Measurements from ENCODE around the gene MACO1.

- TF ChIP-seq CTCF (conservative IDR thresholded peaks at IDR 0.05): no peak
- no peak for TF ChIP-seq ZFX (IDR thresholded peaks at IDR 0.05)
Observed at GRCh38 chr1:25447547-25447946, 16.9 kb downstream of the MACO1 start.
